OCI-LY3 (cell line): Measurements from ENCODE around the gene FERMT1.

Experiments used
- H2AFZ ChIP-seq: fragments of 200-600, 300-600 bp; shearing (Covaris generic); 2 replicates; pipeline ENCODE4 v1.6.0; 2014; ENCODE audit warnings: antibody characterized with exemption, low read depth, low read length
- H3K27ac ChIP-seq: fragments of 200-600, 300-600 bp; sonication (generic); 2 replicates; pipeline ENCODE4 v1.5.1; 2014; ENCODE audit warnings: mild to moderate bottlenecking, low read length, moderate library complexity, mixed read lengths
- H3K27me3 ChIP-seq: fragments of 200-600, 300-600 bp; sonication (generic); 2 replicates; pipeline ENCODE4 v1.6.1; 2014; ENCODE audit warnings: low read depth, low read length, mixed read lengths
- H3K36me3 ChIP-seq: fragments of 200-600, 300-600 bp; sonication (generic); replicated peaks from 2 replicates; pipeline ENCODE3; 2014; ENCODE audit warnings: low read depth, low read length, mixed read lengths
- H3K4me1 ChIP-seq: fragments of 300-600, 200-600 bp; sonication (generic); 2 replicates; pipeline ENCODE4 v1.6.1; 2014; ENCODE audit warnings: low read length, mixed read lengths
- H3K4me2 ChIP-seq: fragments of 200-600, 300-600 bp; sonication (generic); 2 replicates; pipeline ENCODE4 v1.6.1; 2014; ENCODE audit warnings: low read length, mixed read lengths
- H3K4me3 ChIP-seq: fragments of 300-600, 200-600 bp; sonication (generic); 2 replicates; pipeline ENCODE4 v1.5.1; 2014; ENCODE audit warnings: antibody characterized with exemption, mild to moderate bottlenecking, low read length, moderate library complexity
- H3K79me2 ChIP-seq: fragments of 300-600, 200-600 bp; shearing (Covaris generic); 2 replicates; pipeline ENCODE4 v1.6.1; 2014; ENCODE audit warnings: mild to moderate bottlenecking, low read length, mixed read lengths
- H3K9ac ChIP-seq: fragments of 300-600, 200-600 bp; shearing (Covaris generic); 2 replicates; pipeline ENCODE4 v1.6.0; 2014; ENCODE audit warnings: mild to moderate bottlenecking, low read length, moderate library complexity
- H3K9me3 ChIP-seq: fragments of 200-600, 300-600 bp; shearing (Covaris generic); 2 replicates; pipeline ENCODE4 v1.6.1; 2014; ENCODE audit warnings: low read length, mixed read lengths; ENCODE audit not compliant: insufficient read depth
- H4K20me1 ChIP-seq: fragments of 200-600, 300-600 bp; sonication (generic); 2 replicates; pipeline ENCODE4 v1.6.1; 2016; ENCODE audit warnings: low read length, mixed read lengths; ENCODE audit not compliant: insufficient read depth
- EZH2phosphoT487 ChIP-seq: fragments of 200-600 bp; shearing (Covaris generic); IDR thresholded peaks from 2 replicates; pipeline ENCODE4 v1.6.1; 2018; ENCODE audit warnings: antibody characterized with exemption, mixed run types, low read depth
- TF ChIP-seq, protein P1 (sequence below): fragments of 200-600, 300-600 bp; sonication (generic); IDR thresholded peaks from 2 replicates; pipeline ENCODE4 v1.5.1; 2014; ENCODE audit warnings: antibody characterized with exemption, low read length, low read depth

Gene FERMT1

GRCh38 chr20:6040540-6040939, 82.3 kb downstream of the FERMT1 start:
- H3K9me3 ChIP-seq: no peaks in the 10 kb centered on the region
- no peaks in the 10 kb centered on the region for H4K20me1 ChIP-seq
- no peak overlapping the region for H2AFZ ChIP-seq
- no peak overlapping the region for H3K27ac ChIP-seq
- H3K9ac ChIP-seq: no peak overlapping the region
- no peak overlapping the region for H3K4me2 ChIP-seq
- H3K27me3 ChIP-seq: no peaks in the 10 kb centered on the region
- no peak overlapping the region for H3K4me3 ChIP-seq
- TF ChIP-seq, protein P1, sequence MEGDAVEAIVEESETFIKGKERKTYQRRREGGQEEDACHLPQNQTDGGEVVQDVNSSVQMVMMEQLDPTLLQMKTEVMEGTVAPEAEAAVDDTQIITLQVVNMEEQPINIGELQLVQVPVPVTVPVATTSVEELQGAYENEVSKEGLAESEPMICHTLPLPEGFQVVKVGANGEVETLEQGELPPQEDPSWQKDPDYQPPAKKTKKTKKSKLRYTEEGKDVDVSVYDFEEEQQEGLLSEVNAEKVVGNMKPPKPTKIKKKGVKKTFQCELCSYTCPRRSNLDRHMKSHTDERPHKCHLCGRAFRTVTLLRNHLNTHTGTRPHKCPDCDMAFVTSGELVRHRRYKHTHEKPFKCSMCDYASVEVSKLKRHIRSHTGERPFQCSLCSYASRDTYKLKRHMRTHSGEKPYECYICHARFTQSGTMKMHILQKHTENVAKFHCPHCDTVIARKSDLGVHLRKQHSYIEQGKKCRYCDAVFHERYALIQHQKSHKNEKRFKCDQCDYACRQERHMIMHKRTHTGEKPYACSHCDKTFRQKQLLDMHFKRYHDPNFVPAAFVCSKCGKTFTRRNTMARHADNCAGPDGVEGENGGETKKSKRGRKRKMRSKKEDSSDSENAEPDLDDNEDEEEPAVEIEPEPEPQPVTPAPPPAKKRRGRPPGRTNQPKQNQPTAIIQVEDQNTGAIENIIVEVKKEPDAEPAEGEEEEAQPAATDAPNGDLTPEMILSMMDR: no peak
- TF ChIP-seq EZH2phosphoT487: no peak
- no peaks in the 10 kb centered on the region for H3K4me1 ChIP-seq
- H3K36me3 ChIP-seq: peaks cover 52% of the 10 kb centered on the region
- H3K79me2 ChIP-seq: no peaks in the 10 kb centered on the region

DNA sequence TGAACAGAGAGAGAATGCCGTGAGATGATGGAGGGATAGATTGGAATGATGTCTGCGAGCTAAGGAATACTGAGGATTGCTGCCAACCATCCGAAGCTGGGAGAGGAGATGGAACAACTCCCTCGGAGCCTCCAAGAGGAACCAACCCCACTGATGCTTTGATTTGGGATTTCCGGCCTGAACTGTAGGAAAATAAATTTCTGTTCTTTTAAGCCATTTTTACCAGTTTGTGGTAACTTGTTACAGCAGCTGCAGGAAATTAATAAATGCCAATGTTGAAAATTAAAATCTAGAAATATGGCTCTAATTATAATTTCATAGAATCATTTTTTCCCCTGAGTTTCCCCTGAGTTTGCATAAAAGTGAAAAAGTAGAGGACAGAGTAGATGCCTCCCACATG, 83.1 kb downstream of the FERMT1 start:
- TF ChIP-seq, protein P1: no peak
- TF ChIP-seq EZH2phosphoT487: no peak
- Histone ChIP-seq H3K79me2 (no peaks in the 10 kb centered on the region), H3K4me1 (no peaks in the 10 kb centered on the region), H3K9ac (no peak overlapping the region), H3K27me3 (no peaks in the 10 kb centered on the region), H3K4me3 (no peak overlapping the region), H4K20me1 (no peaks in the 10 kb centered on the region), H3K4me2 (no peak overlapping the region), H3K9me3 (no peaks in the 10 kb centered on the region), H2AFZ (no peak overlapping the region), H3K27ac (no peak overlapping the region), H3K36me3 (peaks cover 53% of the 10 kb centered on the region)

DNA sequence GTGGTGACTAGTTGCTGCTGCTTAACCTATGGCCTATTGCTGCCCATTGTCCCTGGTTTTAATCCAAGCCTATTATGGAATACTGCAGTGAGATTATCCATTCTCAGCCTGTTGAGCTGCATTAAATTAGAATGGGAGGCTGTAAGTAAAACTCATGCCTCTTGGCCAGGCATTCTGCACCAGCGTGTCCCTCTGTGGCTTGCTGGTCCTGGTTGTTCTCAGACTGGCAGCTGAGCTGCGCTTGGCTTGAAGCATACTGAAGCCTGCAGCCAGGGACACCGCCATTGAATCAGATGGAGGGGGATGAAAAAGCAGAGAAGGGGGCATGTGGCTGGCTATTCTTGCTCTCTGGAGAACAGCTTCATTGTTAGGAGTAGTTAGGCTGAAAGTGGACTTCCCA, 84.6 kb downstream of the FERMT1 start:
- TF ChIP-seq, protein P1: no peak
- no peak for TF ChIP-seq EZH2phosphoT487
- H2AFZ ChIP-seq: no peak overlapping the region
- H3K9ac ChIP-seq: no peak overlapping the region
- H3K79me2 ChIP-seq: no peaks in the 10 kb centered on the region
- no peak overlapping the region for H3K4me3 ChIP-seq
- H4K20me1 ChIP-seq: no peaks in the 10 kb centered on the region
- no peak overlapping the region for H3K4me2 ChIP-seq
- H3K27ac ChIP-seq: no peak overlapping the region
- H3K4me1 ChIP-seq: no peaks in the 10 kb centered on the region
- peaks cover 65% of the 10 kb centered on the region for H3K36me3 ChIP-seq
- H3K27me3 ChIP-seq: no peaks in the 10 kb centered on the region
- H3K9me3 ChIP-seq: no peaks in the 10 kb centered on the region

DNA sequence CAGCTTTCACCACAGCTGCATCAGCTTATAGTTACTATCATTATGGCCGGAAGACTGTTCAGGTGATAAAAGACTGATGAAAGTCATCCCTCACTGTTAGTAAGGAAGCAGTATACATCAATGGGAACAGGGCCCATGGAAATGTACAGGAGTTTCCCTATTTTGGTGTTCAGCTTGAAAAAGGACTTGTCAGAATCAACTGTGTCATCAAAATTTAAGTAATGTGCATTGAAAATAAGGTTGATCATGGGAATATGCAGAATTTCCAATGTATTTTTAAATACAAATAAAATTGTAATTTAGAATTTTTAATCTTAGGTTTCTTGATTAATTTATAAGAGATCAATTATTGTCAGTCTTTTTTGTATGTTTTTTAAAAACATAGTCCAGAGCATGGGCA, 85.7 kb downstream of the FERMT1 start:
- Histone ChIP-seq H3K27ac (no peak overlapping the region), H3K4me1 (no peaks in the 10 kb centered on the region), H3K27me3 (no peaks in the 10 kb centered on the region), H2AFZ (no peak overlapping the region), H3K36me3 (peaks cover 65% of the 10 kb centered on the region), H3K9ac (no peak overlapping the region), H3K4me3 (no peak overlapping the region), H3K4me2 (no peak overlapping the region), H3K9me3 (no peaks in the 10 kb centered on the region), H3K79me2 (peaks cover 4% of the 10 kb centered on the region; the same call in 1 of the 2 replicates), H4K20me1 (0 out of 2 replicates have a peak, but pooled peaks cover 3% of the 10 kb centered on the region)
- TF ChIP-seq EZH2phosphoT487: no peak
- TF ChIP-seq, protein P1: no peak
